A549 (cell line): Measurements from ENCODE around the gene PAFAH1B2. TPM values are rescaled to one million over a fixed set of nuclear protein-coding genes. Genes with fewer than 3 reads are reported as not detected.

Experiments
- ATAC-seq, 2 experiments: fragments of 200-7000 bp in 1 of 2; fragments of >200 bp in 1 of 2; cut with Nextera tagmentation in 1 of 2; cut with Tn5 transposase in 1 of 2; 3 replicates each; pipeline versions ENCODE4 v1.8.0 to v1.9.1; 2018 to 2020; ENCODE audit warnings: mild to moderate bottlenecking in 1 of 2, moderate library complexity in 1 of 2
- CTCF ChIA-PET: fragments of 300-600 bp; sonication (Branson Sonifier 250); formaldehyde crosslinking; extraction: SDS; loops from one replicate; lab custom pipeline; 2021; ENCODE audit warnings: antibody characterized with exemption, inconsistent platforms; lab: Yijun Ruan, JAX
- POLR2A ChIA-PET: fragments of 350-600 bp; formaldehyde crosslinking; extraction: SDS; loops from one replicate; lab custom pipeline; 2021; ENCODE audit warnings: antibody characterized with exemption, inconsistent platforms; lab: Yijun Ruan, JAX
- DNase-seq, 2 experiments: peaks; one replicate each; pipeline versions ENCODE4 v3.0.0 to v3.0.0-alpha.2; 2011 to 2016; ENCODE audit warnings: low read depth in 1 of 2, low spot score in 1 of 2
- FAIRE-seq: peaks from 2 replicates; lab custom pipeline; 2011; peaks lifted over from hg19 to GRCh38; lab: Jason Lieb, UNC
- H3K27ac ChIP-seq, 2 experiments: fragments of >200 bp; sonication (Bioruptor Twin); formaldehyde crosslinking; 3 replicates each; pipeline ENCODE4 v1.5.1; 2016 to 2017
- H3K4me1 ChIP-seq: fragments of >200 bp; sonication (Bioruptor Twin); formaldehyde crosslinking; 3 replicates; pipeline ENCODE4 v1.6.1; 2016
- H3K4me2 ChIP-seq: fragments of >200 bp; sonication (Bioruptor Twin); formaldehyde crosslinking; 3 replicates; pipeline ENCODE4 v1.6.1; 2016
- H3K4me3 ChIP-seq: fragments of >200 bp; sonication (Bioruptor Twin); formaldehyde crosslinking; 3 replicates; pipeline ENCODE4 v1.5.1; 2016
- H3K9me3 ChIP-seq: fragments of >200 bp; sonication (Bioruptor Twin); formaldehyde crosslinking; 3 replicates; pipeline ENCODE4 v1.6.1; 2016
- ATOH8 ChIP-seq: fragments of 250-450 bp; sonication (Bioruptor Pico); IDR thresholded peaks from 2 replicates; pipeline ENCODE4 v1.5.0; 2020; ENCODE audit warnings: low read depth, mild to moderate bottlenecking, moderate library complexity
- BHLHE40 ChIP-seq: IDR thresholded peaks from 2 replicates; pipeline ENCODE4 v1.6.1; 2012; ENCODE audit warnings: low read depth, low read length, inconsistent platforms
- CBX2 ChIP-seq: fragments of 200-600 bp; sonication (generic); IDR thresholded peaks from 2 replicates; pipeline ENCODE4 v1.6.1; 2016; ENCODE audit warnings: low read depth, mild to moderate bottlenecking, borderline replicate concordance
- CBX8 ChIP-seq: fragments of 200-600 bp; sonication (generic); IDR thresholded peaks from 2 replicates; pipeline ENCODE4 v1.6.1; 2016
- CEBPB ChIP-seq, 2 experiments: fragments of >200 bp in 1 of 2; sonication (Bioruptor Twin) in 1 of 2; formaldehyde crosslinking in 1 of 2; IDR thresholded peaks; 2 replicates each; pipeline ENCODE4 v1.6.1; 2012 to 2016
- CHD4 ChIP-seq: fragments of 200-600 bp; sonication (generic); IDR thresholded peaks from 2 replicates; pipeline ENCODE4 v1.6.1; 2016; ENCODE audit warnings: antibody characterized with exemption, mild to moderate bottlenecking, borderline replicate concordance
- EHF ChIP-seq: fragments of 250-450 bp; sonication (Bioruptor Pico); IDR thresholded peaks from 2 replicates; pipeline ENCODE4 v1.5.0; 2020; ENCODE audit warnings: mild to moderate bottlenecking
- ESRRA ChIP-seq: fragments of 150-350 bp; IDR thresholded peaks from 2 replicates; pipeline ENCODE4 v1.6.1; 2014; ENCODE audit warnings: mild to moderate bottlenecking, low read length, borderline replicate concordance
- FOSL2 ChIP-seq, 2 experiments: fragments of 450-650 bp in 1 of 2; fragments of >200 bp in 1 of 2; sonication (Bioruptor Twin) in 1 of 2; formaldehyde crosslinking; IDR thresholded peaks; 2 replicates each; pipeline versions ENCODE4 v1.5.0 to v1.6.1; 2016 to 2020; ENCODE audit warnings: mild to moderate bottlenecking in 1 of 2, moderate library complexity in 1 of 2
- GATA3 ChIP-seq: IDR thresholded peaks from 2 replicates; pipeline ENCODE4 v1.6.1; 2012; ENCODE audit warnings: borderline replicate concordance
- HEYL ChIP-seq: fragments of 250-450 bp; sonication (Bioruptor Pico); IDR thresholded peaks from 2 replicates; pipeline ENCODE4 v1.8.0; 2021; ENCODE audit warnings: mild to moderate bottlenecking, moderate library complexity
- HOXA7 ChIP-seq: fragments of 250-450 bp; sonication (Bioruptor Pico); IDR thresholded peaks from 2 replicates; pipeline ENCODE4 v1.5.0; 2020; ENCODE audit warnings: mild to moderate bottlenecking, moderate library complexity
- KDM5A ChIP-seq: fragments of 200-600 bp; sonication (generic); IDR thresholded peaks from 2 replicates; pipeline ENCODE4 v1.6.1; 2016; ENCODE audit warnings: antibody characterized with exemption, mild to moderate bottlenecking
- MAFK ChIP-seq: fragments of 450-650 bp; IDR thresholded peaks from 2 replicates; pipeline ENCODE4 v1.6.1; 2014; ENCODE audit not compliant: partially characterized antibody
- MAX ChIP-seq: IDR thresholded peaks from 2 replicates; pipeline ENCODE4 v1.6.1; 2012
- NFE2L2 ChIP-seq: fragments of 150-350 bp; conservative IDR thresholded peaks from 2 replicates; pipeline ENCODE4 v1.6.1; 2014; ENCODE audit warnings: low read length
- NR3C1 ChIP-seq: fragments of >200 bp; sonication (Bioruptor Twin); formaldehyde crosslinking; IDR thresholded peaks from 3 replicates; pipeline ENCODE4 v1.6.1; 2017
- PBX3 ChIP-seq: IDR thresholded peaks from 2 replicates; pipeline ENCODE4 v1.6.1; 2012
- PHF8 ChIP-seq: fragments of 200-600 bp; sonication (generic); IDR thresholded peaks from 2 replicates; pipeline ENCODE4 v1.6.1; 2016; ENCODE audit warnings: low read depth, mild to moderate bottlenecking, antibody characterized with exemption, moderate library complexity, borderline replicate concordance
- POLR2AphosphoS2 ChIP-seq: conservative IDR thresholded peaks from 2 replicates; pipeline ENCODE4 v1.6.1; 2012; ENCODE audit warnings: low read length, improper control_type of control experiment, inconsistent platforms
- RAD21 ChIP-seq, 2 experiments: fragments of >200 bp in 1 of 2; sonication (Bioruptor Twin) in 1 of 2; formaldehyde crosslinking in 1 of 2; IDR thresholded peaks in 1 of 2; conservative IDR thresholded peaks in 1 of 2; 2 replicates in 1 of 2; 3 replicates in 1 of 2; pipeline ENCODE4 v1.6.1; 2012 to 2018; ENCODE audit warnings: inconsistent platforms in 1 of 2
- RARB ChIP-seq: fragments of 250-450 bp; sonication (Bioruptor Pico); IDR thresholded peaks from 2 replicates; pipeline ENCODE4 v1.8.0; 2021; ENCODE audit warnings: mild to moderate bottlenecking, moderate library complexity
- RCOR1 ChIP-seq: fragments of 150-350 bp; IDR thresholded peaks from 2 replicates; pipeline ENCODE4 v1.6.1; 2014; ENCODE audit warnings: antibody characterized with exemption, low read length, low read depth
- REST ChIP-seq: fragments of 200-600 bp; sonication (generic); IDR thresholded peaks from 2 replicates; pipeline ENCODE4 v1.6.1; 2016; ENCODE audit warnings: antibody characterized with exemption, mild to moderate bottlenecking, moderate library complexity
- RFX5 ChIP-seq: fragments of 450-650 bp; IDR thresholded peaks from 2 replicates; pipeline ENCODE4 v1.7.1; 2014; ENCODE audit warnings: antibody characterized with exemption, mild to moderate bottlenecking, moderate library complexity
- SMC3 ChIP-seq: fragments of >200 bp; sonication (Bioruptor Twin); formaldehyde crosslinking; IDR thresholded peaks from 3 replicates; pipeline ENCODE4 v1.6.1; 2018; ENCODE audit warnings: inconsistent platforms
- TP53 ChIP-seq: fragments of 250-450 bp; sonication (Bioruptor Pico); IDR thresholded peaks from 2 replicates; pipeline ENCODE4 v1.5.0; 2021; ENCODE audit warnings: mild to moderate bottlenecking, moderate library complexity
- USF2 ChIP-seq: fragments of 450-650 bp; IDR thresholded peaks from 2 replicates; pipeline ENCODE4 v1.6.1; 2014; ENCODE audit warnings: antibody characterized with exemption
- ZFP36 ChIP-seq: fragments of 450-650 bp; IDR thresholded peaks from 2 replicates; pipeline ENCODE4 v1.6.1; 2014; ENCODE audit warnings: borderline replicate concordance; ENCODE audit not compliant: partially characterized antibody
- WGBS: methylation state at CpG from one replicate; pipeline ENCODE4 v1.1.6; 2017; ENCODE audit errors: missing lambda C conversion rate; 5-methylcytosine and 5-hydroxymethylcytosine counted together
- polyA plus RNA-seq, 4 experiments: library from polyadenylated mRNA; depleted of rRNA in 3 of 4; stranded (reverse); fragments of >200 nt; fragmentation: RNase III in 1 of 4; extraction: RNeasy Plus Mini Kit Qiagen cat#74134 plus additional on column Dnase treatment in 1 of 4; gene quantifications; 2 replicates in 3 of 4; 3 replicates in 1 of 4; pipeline ENCODE4 v1.2.3, GENCODE V29; 2011 to 2017
- TF ChIP-seq, protein P1 (sequence below): fragments of >200 bp; sonication (Bioruptor Twin); formaldehyde crosslinking; IDR thresholded peaks from 2 replicates; pipeline ENCODE4 v1.6.1; 2016

The PAFAH1B2 gene
- polyA plus RNA-seq, 2 of the 4 experiments (the other 2 are of a cell fraction) = 32.9 to 55.3 TPM

GRCh38 chr11:117204283-117205080, 60.4 kb downstream of the PAFAH1B2 start:
- no peak overlapping the region for H3K4me2 ChIP-seq
- H3K4me1 ChIP-seq = peaks cover 7% of the 10 kb centered on the region
- ChIA-PET CTCF (interaction anchor here (1.2 to 4.5 kb wide), 3 partner anchors 15 to 23 kb away, joined by 3 to 23 read pairs (median 9); no protein-coding TSS in a partner anchor), POLR2A (no interaction called here)
- WGBS = 87% methylated on average over 8 of the region's 17 CpGs
- no peaks in the 10 kb centered on the region for H3K9me3 ChIP-seq
- no peak for FAIRE-seq
- H3K4me3 ChIP-seq = no peak overlapping the region
- ATAC-seq = no peak
- no peak overlapping the region for H3K27ac ChIP-seq
- DNase-seq = no peak
- TF ChIP-seq HOXA7 (CRISPR knock-in tag) (no peak), CHD4 (no peak), PHF8 (no peak), MAFK (no peak), PBX3 (no peak), NFE2L2 (no peak), BHLHE40 (no peak), RARB (CRISPR knock-in tag) (no peak), ESRRA (no peak), GATA3 (no peak), ZFP36 (no peak), EHF (CRISPR knock-in tag) (no peak), HEYL (no peak), CBX8 (no peak), NR3C1 (no peak), ATOH8 (CRISPR knock-in tag) (no peak), RCOR1 (no peak), CBX2 (no peak)
- TF ChIP-seq, protein P1, sequence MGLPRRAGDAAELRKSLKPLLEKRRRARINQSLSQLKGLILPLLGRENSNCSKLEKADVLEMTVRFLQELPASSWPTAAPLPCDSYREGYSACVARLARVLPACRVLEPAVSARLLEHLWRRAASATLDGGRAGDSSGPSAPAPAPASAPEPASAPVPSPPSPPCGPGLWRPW = no peak

- DNase-seq (no peak), FAIRE-seq (no peak), ATAC-seq (no peak)
- H3K4me3 ChIP-seq = no peak overlapping the region
- ChIA-PET CTCF (interaction anchor here (1.1 to 4.5 kb wide), 2 partner anchors 20 to 24 kb away, joined by 3 to 23 read pairs; no protein-coding TSS in a partner anchor), POLR2A (no interaction called here)
- H3K4me2 ChIP-seq = no peak overlapping the region
- no peak overlapping the region for H3K27ac ChIP-seq
- peaks cover 3% of the 10 kb centered on the region; the same call in 1 of the 3 replicates for H3K4me1 ChIP-seq
- no peaks in the 10 kb centered on the region for H3K9me3 ChIP-seq
- WGBS = 89% methylated on average over 10 of the region's 11 CpGs
- no peak for TF ChIP-seq MAX
- TF ChIP-seq POLR2AphosphoS2 = no peak
- TF ChIP-seq KDM5A = no peak
- TF ChIP-seq TP53 (CRISPR knock-in tag) = no peak
- TF ChIP-seq USF2 = no peak
- no peak for TF ChIP-seq RAD21 (conservative IDR thresholded peaks at IDR 0.05 in 1 of 2, IDR thresholded peaks at IDR 0.05 in 1 of 2)
- no peak for TF ChIP-seq CBX8
- no peak for TF ChIP-seq CEBPB (IDR thresholded peaks at IDR 0.05)
- TF ChIP-seq CHD4 = no peak
- no peak for TF ChIP-seq FOSL2 (IDR thresholded peaks at IDR 0.05)
- no peak for TF ChIP-seq FOSL2 (CRISPR knock-in tag; IDR thresholded peaks at IDR 0.05)
- no peak for TF ChIP-seq SMC3
- TF ChIP-seq RFX5 = no peak
- TF ChIP-seq REST = no peak
These were observed 61.2 kb downstream of the PAFAH1B2 start for GRCh38 chr11:117205211-117205818.
